GM18868 (cell line): ENCODE data around the gene VSTM5.
"Not testable (repeated sequence)": the region's sequence is repeated elsewhere in the genome, so short reads cannot be mapped to it uniquely, and the experiment has no call there.

ENCODE experiments used
- ATAC-seq: cut with Tn5 transposase; IDR thresholded peaks from one replicate; pipeline ENCODE4 v1.9.1; 2021; ENCODE audit warnings: mild to moderate bottlenecking, moderate library complexity; ENCODE audit not compliant: unreplicated experiment

VSTM5 gene

GRCh38 chr11:93850594-93851018 is at the start of gene VSTM5:
Gene VSTM5 (minus strand): TSS chr11:93850618. CDS start chr11:93850502, 116 bp downstream.
- no peak for ATAC-seq

- ATAC-seq = peak; percentile 72
These were observed 44.9 kb upstream of the VSTM5 start for GRCh38 chr11:93895106-93895862.

- ATAC-seq = no peak
These were observed 40.1 kb upstream of the VSTM5 start for GRCh38 chr11:93890391-93891051.

GRCh38 chr11:93887111-93887510 is 36.7 kb upstream of the VSTM5 start:
- ATAC-seq = no peak

- not testable (repeated sequence) for ATAC-seq
These were observed 28.7 kb upstream of the VSTM5 start for GRCh38 chr11:93879114-93879513.

GRCh38 chr11:93875637-93876036 is 25.2 kb upstream of the VSTM5 start:
- ATAC-seq = no peak

- no peak for ATAC-seq
These were observed 21.1 kb upstream of the VSTM5 start for GRCh38 chr11:93871526-93871925.

- no peak for ATAC-seq
These were observed 20.2 kb upstream of the VSTM5 start for GRCh38 chr11:93870616-93871015.

- ATAC-seq = no peak
These were observed 19.4 kb upstream of the VSTM5 start for GRCh38 chr11:93869830-93870229.

- ATAC-seq = not testable (repeated sequence)
These were observed 18.0 kb upstream of the VSTM5 start for GRCh38 chr11:93868404-93868803.

- no peak for ATAC-seq
These were observed 11.4 kb upstream of the VSTM5 start for GRCh38 chr11:93861808-93862207.

GRCh38 chr11:93858121-93858775 is 7.8 kb upstream of the VSTM5 start:
- ATAC-seq = no peak

- no peak for ATAC-seq
These were observed 7.1 kb upstream of the VSTM5 start for GRCh38 chr11:93857413-93858120.

GRCh38 chr11:93852242-93852641 is 1.8 kb upstream of the VSTM5 start:
- no peak for ATAC-seq

- no peak for ATAC-seq
These were observed 446 bp downstream of the VSTM5 start for GRCh38 chr11:93849751-93850593.

- ATAC-seq = no peak
These were observed 1.2 kb downstream of the VSTM5 start for GRCh38 chr11:93849201-93849600.

GRCh38 chr11:93846411-93846810 is 4.0 kb downstream of the VSTM5 start:
- no peak for ATAC-seq

- ATAC-seq = no peak
These were observed 5.0 kb downstream of the VSTM5 start for GRCh38 chr11:93845181-93846092.

GRCh38 chr11:93844568-93844967 is 5.8 kb downstream of the VSTM5 start:
- ATAC-seq = no peak
